GM13976 (cell line): ENCODE results near the gene LFNG.

Source experiments
- DNase-seq: peaks from one replicate; pipeline ENCODE4 v3.0.0; 2012; ENCODE audit warnings: low spot score
- in situ Hi-C: fragments of 300-500 bp; cut with MboI; formaldehyde crosslinking; loops from one replicate; pipeline ENCODE4 v1.12.0; 2022; ENCODE audit warnings: low sequenced_read_pairs, mixed read lengths, inconsistent platforms; ENCODE audit not compliant: unreplicated experiment
- TF ChIP-seq, protein P1 (sequence below): IDR thresholded peaks from 2 replicates; pipeline ENCODE4 v1.5.1; 2012; ENCODE audit warnings: borderline replicate concordance, mild to moderate bottlenecking; ENCODE audit not compliant: insufficient read depth; ENCODE audit errors: extremely low read depth, missing control alignments, control extremely low read depth

Gene LFNG

DNA sequence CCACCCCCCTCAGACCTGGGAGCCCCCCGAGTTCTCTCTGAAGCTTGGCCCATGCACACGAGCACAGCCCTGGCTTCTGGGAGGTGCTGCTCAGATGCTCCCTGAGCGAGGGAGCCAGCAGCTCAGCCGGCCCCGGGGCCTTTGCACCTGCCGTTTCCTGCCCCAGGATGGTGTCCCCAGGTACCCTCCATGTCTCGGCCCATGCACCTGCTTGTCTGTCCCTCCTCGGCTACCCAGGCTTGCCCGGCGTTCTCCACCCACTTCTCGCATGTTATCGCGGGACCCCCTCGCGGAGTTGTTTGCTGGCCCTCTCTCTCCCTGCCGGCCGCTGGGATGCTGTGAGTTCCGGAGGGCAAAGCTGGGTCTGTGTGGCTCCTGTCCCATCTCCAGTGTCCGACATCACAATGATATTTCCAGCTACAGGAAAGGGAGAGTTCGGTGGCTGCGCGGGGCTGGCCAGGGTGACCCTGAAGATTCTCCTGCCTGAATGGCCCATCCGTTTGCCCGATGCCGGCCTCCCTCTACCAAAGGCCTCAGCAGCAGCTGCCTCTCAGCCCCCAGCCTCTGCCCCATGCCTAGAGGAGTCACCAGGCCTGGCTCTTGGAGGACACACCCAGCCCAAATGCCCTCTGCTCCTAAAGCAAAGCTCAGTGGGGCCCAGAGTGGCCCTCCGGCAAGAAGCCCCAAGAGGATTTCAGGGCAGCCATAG is 12.2 kb upstream of the LFNG start:
- TF ChIP-seq, protein P1, sequence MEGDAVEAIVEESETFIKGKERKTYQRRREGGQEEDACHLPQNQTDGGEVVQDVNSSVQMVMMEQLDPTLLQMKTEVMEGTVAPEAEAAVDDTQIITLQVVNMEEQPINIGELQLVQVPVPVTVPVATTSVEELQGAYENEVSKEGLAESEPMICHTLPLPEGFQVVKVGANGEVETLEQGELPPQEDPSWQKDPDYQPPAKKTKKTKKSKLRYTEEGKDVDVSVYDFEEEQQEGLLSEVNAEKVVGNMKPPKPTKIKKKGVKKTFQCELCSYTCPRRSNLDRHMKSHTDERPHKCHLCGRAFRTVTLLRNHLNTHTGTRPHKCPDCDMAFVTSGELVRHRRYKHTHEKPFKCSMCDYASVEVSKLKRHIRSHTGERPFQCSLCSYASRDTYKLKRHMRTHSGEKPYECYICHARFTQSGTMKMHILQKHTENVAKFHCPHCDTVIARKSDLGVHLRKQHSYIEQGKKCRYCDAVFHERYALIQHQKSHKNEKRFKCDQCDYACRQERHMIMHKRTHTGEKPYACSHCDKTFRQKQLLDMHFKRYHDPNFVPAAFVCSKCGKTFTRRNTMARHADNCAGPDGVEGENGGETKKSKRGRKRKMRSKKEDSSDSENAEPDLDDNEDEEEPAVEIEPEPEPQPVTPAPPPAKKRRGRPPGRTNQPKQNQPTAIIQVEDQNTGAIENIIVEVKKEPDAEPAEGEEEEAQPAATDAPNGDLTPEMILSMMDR, result no peak
- in situ Hi-C loops, result no loop called here

DNA sequence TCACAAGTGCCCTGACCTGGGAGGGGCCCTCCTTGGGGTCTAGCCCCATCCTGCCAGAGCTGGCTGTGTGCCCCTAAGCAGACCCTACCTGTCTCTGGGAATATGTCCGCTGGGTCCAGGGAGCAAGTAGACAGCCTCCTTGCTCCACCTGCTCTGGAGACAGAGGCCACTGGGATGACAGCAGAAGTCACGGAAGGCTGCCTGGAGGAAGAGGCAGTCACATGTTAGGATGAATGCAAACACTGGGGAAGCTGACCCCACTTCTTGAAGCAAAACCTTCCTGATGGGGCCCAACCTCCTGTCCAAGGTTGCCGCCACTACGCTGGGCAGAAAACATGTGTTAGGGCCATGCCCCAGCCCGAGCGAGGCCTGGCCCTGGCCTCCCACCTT is 11.7 kb upstream of the LFNG start:
- in situ Hi-C loops, result no loop called here
- no peak for DNase-seq
- TF ChIP-seq, protein P1, result no peak

More for the DNA sequence above, 12.2 kb upstream of the LFNG start:
- DNase-seq, result no peak

DNA sequence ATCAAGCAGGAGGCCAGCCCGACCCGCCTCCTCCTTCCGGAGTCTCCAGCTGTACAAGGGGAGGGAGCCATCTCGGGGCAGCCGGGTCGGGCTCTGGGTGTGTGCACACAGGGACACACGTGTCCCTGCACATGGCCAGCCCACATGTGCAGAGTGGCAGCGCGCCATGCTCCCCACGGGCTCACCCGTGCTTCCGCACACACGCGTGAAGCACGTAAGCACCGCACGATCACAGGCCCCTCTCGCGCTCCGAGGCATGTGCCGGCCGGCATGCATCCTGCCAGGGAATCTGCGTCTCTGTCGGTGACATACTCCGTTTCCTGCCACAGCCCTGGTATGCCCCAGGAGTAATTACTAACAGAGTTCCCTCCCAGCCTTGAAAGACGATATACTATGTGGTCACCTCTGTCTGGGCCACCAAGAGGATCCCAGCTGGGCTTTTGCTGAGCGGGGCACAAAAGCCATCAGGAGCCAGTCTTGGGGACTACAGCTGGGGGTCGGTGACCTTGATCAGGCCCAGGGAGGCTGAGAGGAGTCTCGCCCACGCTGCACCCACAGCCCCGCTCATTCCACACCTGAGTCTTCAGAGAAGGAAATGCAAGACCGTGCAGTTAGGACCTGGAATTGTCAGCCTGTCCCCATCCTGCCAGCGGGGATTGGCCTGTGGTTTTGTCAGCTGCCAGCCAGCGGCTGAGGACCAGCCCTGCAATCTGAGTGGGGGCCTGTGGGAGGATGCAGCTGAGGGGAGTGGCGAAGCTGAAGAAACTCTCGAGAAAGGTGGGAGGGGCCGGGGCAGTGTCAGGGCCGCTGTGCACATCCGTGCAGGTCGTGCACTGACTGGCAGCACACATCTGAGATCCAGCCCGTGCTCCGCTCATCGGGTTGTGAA is 11.0 kb upstream of the LFNG start:
- DNase-seq, result peak; percentile 62
- in situ Hi-C loops, result no loop called here
- TF ChIP-seq, protein P1, result no peak

DNA sequence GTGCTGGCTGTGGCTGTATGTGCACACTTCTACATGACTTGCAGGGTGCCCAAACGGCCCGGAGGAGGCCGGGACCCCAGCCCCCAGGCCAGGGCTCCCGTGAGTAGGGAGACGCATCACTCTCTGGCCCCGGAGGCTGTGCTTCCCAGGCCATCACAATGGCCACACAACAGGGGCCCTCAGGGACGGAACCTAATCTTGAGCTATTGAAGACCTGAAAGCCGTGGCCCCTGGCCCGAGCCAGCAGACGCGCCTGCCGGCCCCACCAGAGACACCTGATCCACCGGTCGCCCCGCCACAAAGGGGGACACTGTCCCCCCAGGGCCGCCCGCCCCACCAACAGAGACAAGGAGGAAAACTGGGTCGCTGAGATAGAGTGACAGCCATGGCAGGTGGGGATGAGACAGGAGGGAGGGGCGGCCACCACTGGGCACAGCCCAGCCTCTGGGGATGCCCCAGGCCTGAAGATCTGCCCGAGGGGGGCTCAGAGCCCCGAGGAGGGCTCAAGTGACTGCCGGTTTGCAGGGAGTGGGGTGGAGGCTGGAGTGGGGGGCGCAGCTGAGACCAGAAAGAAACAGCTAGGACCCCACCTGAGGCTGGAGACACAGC is 10.2 kb upstream of the LFNG start:
- TF ChIP-seq, protein P1, result no peak
- DNase-seq, result no peak
- in situ Hi-C loops, result no loop called here

DNA sequence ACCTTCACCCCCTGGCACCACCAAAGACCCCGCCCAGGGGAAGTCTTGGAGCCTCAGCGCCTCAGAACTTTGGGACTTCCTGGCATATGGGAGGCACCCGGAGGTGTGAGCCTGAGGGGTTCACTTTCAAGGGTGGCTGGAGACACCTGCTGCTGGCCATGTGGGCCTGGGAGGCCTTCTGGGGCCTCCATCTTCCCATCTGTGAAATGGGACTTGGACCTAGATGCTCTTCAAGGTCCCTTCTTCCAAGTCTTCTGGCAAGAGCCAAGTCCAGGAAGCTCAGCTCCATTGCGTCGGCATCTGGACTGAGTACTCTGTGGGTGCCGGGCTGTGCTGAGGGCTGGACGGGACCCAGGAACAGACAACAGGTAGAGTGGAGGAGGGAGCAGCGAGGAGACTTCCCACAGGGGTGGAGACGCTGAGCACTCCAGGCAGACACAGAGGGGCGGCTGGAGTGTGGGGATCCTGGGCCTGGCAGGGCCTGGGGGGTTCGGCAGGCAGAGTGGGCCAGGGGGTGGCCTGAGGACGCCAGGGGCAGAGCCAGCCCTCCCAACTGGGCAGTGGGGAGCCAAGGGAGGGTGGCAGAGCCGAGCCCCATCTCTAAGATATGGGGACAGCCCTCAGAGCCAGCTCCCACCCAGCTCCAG is 9.3 kb upstream of the LFNG start:
- in situ Hi-C loops, result no loop called here
- TF ChIP-seq, protein P1, result no peak
- DNase-seq, result no peak
